GM10847 (cell line): Measurements from ENCODE around the gene GPSM1.

ENCODE experiments used
- POLR2A ChIP-seq: IDR thresholded peaks from 2 replicates; pipeline ENCODE4 v1.6.1; 2011; ENCODE audit not compliant: insufficient read length; ENCODE audit errors: extremely low read depth

The GPSM1 gene

DNA sequence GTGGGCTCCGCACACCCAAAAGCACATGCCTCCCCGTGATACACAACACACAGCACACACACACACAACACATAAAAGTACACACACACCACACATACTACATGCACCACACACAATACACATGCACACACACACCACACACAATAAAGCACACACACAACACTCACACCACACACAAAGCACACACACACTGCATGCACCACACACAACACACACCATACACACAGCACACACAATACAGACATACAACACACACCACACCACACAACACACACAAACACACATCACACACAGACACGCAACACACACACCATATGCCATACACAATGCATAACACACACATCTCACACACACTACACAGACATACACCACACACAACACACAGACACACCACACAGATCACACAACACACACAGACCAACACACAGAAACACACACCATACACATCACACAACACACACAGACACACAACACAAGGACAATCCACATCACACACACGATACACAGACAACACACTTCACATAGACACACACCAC, 20.1 kb upstream of the GPSM1 start:
- TF ChIP-seq POLR2A: no peak

DNA sequence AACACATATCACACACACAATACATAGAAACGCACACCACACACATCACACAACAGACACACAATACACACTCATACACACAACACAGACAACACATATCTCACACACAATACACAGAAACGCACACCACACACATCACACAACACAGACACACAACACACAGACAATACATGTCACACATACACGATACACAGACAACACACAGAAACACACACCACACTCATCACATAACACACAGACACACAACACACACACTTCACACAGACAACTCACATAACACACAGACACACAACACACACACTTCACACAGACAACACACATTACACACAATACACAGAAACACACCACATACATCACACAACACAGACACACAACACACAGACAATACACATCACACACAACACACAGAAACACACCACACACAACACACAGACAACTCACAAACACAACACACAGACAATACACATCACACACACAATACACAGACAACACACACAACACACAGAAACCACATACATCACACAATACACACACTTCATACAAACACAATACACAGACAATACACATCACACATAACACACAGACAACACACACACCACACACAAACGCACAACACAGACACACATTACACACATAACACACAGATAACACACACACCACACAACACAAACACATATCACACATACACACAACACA, 19.2 kb upstream of the GPSM1 start:
- TF ChIP-seq POLR2A: no peak

DNA sequence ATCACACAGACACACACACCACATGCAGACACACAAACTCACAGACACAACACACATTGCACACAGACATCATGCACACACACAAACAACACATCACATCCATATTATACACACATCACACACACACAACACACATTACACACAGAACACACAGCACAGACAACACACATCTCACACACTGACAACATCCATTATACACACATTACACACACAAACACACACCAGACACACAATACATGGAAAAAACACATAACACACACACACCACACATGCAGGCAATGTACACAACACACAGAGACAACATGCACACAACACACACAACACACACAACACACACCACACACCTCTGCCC, 18.7 kb upstream of the GPSM1 start:
- no peak for TF ChIP-seq POLR2A

DNA sequence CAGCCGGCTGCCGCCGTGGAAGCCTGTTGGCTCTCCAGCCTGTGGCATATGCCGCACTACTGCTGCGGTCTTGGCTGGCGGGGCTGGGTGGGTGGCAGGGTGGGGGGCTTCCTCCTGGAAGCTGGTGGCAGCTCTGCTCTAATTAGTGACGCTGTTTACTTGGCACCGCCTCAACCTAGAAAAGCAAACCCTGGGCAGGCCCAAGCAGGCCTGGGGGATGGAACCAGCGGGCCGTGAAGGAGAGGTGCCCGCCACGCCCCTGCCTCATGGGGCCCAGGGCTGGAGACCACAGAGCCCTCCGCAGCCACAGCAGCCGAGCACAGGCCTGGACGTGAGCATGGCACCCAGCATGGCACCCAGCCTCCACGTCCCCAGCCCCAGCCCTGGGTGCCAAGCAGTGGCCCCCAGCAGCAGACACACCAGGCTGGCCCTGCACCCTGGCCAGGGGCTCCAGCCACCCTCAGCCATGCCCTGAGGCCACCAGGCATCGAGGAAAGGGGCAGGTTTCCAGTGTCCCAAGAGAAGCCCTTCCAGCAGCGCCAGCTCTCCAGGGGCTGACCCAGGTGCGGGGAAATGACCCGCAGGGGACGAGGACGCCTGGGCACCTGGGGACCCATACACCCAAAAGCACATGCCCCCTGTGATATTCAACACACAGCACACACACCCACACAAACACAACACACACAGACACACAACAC, 18.1 kb upstream of the GPSM1 start:
- TF ChIP-seq POLR2A: no peak

DNA sequence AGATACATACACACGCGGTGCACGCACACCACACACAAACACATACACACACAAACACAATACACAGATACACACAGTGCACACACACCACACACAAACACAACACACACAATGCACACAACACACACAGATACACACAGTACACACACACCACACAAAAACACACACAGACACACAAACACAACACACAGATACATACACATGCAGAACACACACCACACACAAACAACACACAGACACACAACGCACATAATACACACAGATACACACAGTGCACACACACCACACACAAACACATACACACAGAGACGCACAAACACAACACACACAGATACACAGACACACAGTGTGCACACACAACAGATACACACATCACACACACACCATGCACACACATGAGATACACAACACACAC, 17.5 kb upstream of the GPSM1 start:
- TF ChIP-seq POLR2A: no peak

DNA sequence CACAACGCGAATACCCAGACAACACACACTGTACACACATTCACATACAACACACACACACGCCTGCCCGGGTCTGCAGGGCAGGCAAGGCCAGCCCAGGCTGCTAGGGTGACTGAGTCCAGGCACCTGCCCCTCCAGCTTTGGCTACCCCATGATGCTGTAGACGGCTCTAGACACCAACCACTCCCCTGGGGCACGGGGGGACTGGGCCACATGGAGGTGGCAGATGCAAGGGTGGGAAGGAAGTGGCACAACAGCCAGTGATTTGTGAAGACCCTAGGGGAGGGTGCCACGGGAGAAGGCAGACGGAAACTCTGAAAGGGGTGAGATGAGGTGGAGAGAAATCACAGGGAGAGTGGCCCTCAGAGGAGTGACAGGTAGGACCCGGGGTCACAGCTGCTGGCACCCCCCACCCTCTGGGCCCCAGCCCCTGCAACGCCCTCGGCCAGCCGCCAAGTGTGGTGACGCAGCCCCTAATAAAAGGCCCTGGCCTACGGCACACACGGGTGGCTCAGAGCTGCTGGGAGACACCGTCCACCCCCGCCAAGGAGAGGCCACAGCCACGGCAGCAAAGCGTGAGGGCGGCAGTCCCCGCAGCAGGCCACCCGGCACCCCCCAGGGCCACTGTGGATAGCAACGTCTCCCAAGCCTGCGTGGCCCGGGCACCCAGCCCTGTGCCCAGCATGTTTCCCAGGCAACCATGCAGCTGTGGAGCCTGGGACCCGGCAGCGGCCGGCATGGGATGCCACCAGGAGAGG, 16.9 kb upstream of the GPSM1 start:
- TF ChIP-seq POLR2A: no peak

DNA sequence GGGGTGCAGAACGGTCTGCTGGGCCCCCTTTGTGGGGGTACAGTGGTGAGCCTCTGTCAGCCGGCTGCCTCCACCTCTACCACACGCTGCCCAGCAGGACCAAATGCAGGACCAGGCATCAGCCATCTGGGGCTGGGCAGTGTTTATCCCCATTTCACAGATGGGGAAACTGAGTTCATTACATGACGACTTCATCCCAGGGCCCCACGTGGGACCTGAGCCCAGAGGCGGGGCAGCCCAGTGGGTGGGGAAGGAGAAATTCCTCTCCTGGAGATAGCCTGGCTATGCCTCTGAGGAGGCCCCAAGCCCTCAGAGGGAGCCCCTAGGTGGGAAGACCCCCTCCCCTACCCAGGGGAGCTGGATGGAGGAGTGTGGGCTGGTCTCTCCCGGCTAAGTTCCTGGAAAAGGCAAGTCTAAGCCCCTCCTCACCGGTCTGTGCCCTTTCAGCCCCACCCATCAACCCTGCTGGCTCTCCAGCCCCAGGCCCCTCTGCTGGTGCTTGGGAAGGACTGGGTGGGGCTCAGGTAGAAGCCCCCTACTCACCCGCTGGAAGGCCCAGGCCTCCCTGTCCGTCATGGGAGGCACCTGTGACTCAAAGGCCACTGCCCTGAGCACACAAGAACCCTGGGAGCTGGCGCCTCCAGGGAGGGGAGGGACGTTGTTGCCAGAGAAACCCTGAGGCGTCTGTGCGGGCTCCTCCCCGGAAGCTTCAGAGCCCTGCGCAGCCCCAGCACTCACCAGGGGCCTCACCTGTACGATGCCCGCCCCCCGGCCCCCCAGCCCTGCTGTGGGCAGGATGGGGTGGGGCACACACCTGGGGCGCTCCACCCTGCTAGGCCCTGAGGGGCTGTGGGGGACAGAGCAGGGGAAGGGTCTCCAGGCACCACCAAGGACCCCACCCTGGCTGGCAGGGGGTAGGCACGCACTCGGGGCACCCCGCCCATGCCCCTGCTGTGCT, 16.0 kb upstream of the GPSM1 start:
- TF ChIP-seq POLR2A: no peak

DNA sequence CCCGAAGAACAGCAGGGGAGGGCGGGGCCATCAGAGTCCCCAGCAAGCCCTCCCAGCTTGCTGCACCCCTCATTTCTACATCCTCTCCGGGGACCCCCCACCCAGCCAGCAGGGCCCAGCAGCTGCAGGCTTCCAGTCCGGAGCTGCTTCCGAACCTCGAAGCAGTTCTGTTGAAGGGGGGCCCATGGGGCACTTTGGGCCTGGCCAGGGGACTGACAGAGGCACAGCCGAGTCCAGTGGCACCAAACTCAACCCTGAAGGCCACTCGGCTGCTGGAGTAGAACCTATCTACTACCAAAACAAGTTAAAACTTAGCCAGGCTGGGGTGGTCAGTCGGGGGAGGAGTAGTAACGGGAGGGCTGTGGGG, 15.3 kb upstream of the GPSM1 start:
- no peak for TF ChIP-seq POLR2A

DNA sequence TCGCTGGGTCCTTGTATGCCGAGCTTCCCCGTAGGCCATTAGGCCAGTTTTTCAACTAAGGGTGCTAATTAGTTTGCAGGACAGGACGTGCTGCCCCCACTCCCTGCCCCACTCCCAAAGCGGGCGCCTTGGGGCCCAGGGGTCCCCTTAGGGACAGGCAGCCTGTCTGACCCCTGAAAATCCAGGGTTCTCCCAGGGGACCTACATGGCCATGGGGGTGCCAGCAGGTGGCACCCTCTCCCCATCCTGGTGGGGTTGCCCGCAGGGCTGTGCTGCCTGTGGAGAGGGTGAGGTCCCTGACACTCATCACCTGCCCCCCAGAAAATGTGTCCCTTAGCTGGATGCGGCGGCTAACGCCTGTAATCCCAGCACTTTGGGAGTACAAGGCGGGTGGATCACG, 14.9 kb upstream of the GPSM1 start:
- no peak for TF ChIP-seq POLR2A

DNA sequence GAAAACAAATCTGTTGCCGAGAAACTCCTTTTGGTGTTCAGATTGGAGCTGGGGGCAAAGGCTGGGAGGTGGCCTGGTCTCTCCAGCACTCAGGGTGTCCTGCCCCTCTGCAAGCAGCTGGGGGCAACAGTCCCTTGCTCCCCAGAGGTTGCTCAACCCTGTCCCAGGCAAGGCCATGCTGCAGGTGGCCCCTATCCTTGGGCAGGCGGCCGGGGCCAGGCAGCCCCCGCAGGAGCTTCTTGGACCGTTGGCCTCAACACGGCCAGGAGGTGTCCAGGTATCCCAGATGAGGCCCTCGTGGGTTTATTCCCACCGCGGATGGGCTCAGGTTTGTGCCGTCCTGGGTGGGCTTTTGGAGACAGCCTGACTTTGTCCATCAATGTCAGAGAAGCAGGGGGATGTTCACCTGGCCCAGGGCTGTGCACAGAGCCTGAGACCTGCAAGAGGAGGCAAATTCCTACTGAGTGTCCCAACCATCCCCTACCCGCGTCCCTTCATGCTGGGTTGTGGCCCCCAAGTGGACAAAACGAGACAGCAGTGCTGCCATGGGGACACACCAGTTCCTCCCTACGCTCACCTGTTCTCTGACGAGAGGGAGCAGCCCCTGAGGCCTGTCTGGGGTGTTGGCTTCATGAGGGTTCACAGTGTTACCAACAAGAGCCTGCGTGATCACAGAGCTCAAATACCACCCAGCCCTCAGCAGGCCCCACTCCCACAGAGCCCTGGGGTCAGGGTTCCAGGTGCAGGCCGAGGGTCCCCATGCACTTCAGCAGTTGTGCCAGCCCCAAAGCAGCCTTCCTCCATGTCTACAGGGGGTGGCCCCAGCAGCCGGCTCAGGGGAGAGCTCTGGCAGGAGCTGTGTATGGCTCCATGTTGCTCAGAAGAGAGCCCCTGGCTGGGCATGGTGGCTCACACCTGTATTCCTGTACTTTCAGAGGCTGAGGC, 14.0 kb upstream of the GPSM1 start:
- TF ChIP-seq POLR2A: no peak

DNA sequence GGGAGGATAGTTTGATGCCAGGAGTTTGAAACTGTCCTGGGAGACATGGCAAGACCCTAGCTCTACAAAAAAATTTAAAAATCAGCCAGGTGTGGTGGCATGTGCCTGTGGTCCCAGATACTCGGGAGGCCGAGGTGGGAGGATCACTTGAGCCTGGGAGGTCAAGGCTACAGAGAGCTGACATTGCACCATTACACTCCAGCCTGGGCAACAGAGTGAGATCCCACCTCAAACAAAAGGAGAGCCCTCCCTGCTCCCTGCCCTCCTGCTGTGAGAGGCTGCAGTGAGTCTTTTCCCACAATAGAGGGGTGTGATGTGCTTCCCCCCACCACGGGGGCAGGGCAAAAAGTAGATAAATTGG, 13.3 kb upstream of the GPSM1 start:
- TF ChIP-seq POLR2A: no peak

DNA sequence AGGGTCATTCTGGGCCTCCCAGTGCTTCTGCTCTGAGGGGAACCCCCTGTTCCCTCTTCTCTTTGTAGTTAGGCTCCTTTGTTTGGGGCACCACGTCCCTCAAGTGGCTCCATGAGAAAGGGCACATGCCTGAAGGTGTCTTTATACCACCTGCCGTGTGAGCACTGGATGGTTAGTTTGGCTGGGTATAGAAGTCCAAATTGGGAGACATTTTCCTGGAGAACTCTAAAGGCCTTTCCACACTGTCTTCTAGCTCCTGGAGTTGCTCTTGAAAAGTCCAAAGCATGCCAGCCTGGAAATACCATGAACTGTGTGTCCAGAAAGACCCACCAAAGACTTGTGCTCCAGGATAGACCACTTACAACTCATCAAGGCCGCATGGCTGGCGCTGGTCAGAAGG, 12.4 kb upstream of the GPSM1 start:
- no peak for TF ChIP-seq POLR2A

DNA sequence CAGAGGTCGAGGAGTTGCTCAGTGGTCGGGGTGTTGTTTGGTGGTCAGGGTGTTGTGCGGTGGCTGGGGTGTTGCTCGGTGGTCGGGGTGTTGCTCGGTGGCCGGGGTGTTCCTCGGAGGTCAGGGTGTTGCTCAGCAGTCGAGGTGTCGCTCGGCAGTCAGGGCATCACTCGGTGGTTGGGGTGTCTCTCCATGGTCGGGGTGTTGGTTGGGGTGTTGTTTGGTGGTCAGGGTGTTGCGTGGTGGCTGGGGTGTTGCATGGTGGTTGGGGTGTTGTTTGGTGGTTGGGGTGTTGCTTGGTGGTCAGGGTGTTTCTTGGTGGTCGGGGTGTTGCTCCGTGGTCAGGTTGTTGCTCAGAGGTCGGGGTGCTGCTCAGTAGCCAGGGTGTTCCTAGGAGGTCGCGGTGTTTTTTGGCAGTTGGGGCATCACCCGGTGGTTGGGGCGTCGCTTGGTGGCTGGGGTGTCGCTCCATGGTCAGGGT, 11.0 kb upstream of the GPSM1 start:
- TF ChIP-seq POLR2A: no peak
